GM20000 (cell line): ENCODE measurements around the gene ZDHHC7.

ENCODE experiments used
- DNase-seq: peaks from one replicate; pipeline ENCODE4 v3.0.0; 2012; ENCODE audit warnings: low spot score
- TF ChIP-seq, protein P1 (sequence below): IDR thresholded peaks from 2 replicates; pipeline ENCODE4 v1.5.1; 2012; ENCODE audit warnings: mild to moderate bottlenecking, control low read depth; ENCODE audit errors: extremely low read depth, missing control alignments

The ZDHHC7 gene

DNA sequence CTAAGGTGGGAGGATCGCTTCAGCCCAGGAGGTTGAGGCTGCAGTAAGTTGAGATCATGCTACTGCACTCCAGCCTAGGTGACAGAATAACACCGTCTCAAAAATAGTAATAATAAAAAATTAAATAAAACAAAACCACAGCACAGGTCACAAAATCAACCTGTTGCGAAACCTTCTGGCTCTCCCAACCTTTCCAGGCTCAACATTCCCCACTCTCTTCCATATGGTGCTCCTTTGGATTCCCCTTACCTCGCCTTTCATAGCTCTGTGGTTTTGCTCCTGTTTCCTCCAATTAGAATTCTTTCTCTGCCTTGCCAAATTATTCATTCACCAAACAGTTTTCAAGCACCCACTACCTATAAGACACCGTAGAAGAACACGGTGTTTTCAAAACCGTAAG, 4.7 kb downstream of the ZDHHC7 start:
- TF ChIP-seq, protein P1, sequence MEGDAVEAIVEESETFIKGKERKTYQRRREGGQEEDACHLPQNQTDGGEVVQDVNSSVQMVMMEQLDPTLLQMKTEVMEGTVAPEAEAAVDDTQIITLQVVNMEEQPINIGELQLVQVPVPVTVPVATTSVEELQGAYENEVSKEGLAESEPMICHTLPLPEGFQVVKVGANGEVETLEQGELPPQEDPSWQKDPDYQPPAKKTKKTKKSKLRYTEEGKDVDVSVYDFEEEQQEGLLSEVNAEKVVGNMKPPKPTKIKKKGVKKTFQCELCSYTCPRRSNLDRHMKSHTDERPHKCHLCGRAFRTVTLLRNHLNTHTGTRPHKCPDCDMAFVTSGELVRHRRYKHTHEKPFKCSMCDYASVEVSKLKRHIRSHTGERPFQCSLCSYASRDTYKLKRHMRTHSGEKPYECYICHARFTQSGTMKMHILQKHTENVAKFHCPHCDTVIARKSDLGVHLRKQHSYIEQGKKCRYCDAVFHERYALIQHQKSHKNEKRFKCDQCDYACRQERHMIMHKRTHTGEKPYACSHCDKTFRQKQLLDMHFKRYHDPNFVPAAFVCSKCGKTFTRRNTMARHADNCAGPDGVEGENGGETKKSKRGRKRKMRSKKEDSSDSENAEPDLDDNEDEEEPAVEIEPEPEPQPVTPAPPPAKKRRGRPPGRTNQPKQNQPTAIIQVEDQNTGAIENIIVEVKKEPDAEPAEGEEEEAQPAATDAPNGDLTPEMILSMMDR, result no peak
- no peak for DNase-seq

DNA sequence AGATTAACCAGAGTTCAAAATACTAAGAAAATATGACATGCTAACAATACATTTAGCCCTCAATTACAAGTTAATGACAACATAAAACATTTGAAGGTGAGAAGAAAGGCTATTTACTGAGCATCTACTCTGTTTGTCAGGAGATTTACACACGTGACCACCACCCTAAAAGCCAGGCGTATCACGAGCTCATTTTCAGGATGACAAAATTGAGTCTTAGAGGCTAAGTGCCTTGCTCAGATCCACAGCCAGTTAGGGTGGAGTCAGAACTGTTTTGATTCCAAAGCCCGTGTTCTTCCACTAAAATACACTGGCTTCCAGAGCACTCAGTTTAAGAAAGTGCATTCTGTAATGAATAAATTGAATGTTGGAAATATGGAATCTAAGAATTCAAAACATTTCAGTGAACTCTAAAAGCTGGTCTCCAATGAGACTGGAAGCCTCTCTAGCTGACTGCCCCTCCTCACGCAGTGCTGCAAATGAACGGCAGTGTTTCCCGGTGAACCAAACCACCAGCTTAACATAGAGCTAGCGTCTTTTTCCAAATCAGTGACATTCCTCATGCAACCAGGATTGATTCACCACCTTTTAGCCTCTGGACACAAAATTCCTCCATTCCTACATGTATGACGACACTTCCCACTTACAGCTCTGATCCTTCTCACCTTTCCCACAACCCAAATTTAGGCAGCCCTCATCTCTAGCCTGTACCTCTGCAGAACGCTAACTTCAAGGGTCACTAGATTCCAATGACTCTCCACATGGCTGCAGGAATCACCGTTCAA, 5.9 kb downstream of the ZDHHC7 start:
- TF ChIP-seq, protein P1, result no peak
- DNase-seq, result no peak

DNA sequence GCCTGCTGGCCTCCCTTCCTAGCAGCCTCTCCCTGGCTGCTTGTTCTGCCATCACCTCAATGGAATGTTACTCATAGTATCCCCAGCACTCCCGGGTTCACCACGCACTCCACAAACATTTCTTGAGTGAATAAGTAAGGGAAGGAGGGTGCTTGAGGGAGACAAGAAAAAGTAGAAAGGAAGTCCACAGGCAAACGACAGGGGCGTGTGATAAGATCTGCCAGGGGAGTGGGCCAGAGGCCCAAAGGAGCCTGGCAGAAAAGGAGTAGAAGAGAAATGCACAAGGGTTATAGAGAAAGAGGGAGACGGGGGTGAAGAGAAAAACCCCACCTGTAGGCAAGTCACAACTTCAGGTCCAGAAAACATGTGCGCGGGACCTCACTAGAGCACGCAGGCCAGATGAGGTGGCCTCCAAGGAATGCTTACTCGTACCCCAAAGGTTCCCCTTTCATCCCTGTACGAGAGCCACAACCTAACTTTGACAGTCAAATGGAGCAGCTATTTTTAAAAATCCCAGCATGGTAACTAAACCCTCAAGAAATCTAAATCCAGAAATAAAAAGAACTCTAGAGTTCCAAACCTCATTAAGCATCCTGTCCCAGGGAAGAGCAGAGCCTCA, 6.6 kb downstream of the ZDHHC7 start:
- TF ChIP-seq, protein P1, result no peak
- no peak for DNase-seq

DNA sequence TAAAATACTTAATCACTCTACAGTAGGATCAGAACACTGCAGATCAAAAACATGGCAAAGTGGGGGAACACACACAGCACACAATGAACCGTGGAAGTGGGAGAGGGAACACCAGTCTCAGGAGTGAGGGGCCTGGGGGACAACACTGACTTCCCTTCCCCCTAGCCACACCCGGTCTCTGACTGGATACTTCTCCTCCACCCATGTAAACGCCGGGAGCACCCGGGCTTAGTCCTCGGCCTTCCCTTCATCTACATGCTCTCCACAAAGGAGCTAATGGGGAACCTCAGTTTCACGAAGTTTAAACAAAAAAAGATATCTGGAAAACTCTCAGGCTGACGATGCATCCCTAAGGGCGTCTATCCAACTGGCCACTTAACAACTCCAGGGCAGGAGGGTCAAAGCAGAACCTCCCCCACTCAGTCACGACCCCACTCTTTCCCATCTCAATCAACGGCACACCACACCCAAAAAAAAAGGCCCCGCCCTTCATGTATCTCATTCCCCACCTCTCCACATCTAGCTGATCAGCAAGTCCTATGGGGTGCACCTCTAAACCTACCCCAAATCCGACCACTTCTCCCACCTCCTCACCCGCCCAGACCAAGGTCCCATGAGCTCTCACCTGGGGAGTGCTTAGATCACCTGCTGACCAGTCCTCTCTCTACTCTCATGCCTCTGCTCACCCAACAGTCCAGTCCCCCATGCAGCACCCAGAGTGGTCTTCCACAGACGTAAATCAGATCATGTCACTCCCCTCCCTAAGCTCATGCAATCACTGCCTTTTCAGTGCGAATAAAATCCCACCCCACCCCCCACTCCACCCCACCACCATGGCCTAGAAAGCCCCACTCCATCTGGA, 7.4 kb downstream of the ZDHHC7 start:
- TF ChIP-seq, protein P1, result no peak
- DNase-seq, result no peak

DNA sequence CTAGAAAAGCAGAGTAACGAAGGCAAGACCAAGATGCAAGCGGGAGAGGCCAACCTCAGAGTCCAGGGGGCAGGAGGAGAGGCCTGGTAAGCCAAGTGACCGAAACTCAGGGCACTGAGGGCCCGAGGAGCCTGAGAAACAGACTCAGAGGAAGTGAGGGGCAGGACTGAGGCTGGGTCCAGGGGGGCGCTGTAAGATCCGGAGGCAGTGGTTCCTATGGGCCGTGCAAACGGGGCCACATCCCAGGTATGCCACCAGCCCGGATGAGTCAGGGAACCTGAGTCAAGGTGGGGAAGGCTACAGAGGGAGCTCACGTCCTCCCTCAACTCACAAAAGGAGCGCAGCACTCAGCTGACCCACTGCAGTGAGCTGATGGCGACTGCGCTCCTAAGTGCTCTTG, 8.3 kb downstream of the ZDHHC7 start:
- DNase-seq, result no peak
- TF ChIP-seq, protein P1, result no peak

DNA sequence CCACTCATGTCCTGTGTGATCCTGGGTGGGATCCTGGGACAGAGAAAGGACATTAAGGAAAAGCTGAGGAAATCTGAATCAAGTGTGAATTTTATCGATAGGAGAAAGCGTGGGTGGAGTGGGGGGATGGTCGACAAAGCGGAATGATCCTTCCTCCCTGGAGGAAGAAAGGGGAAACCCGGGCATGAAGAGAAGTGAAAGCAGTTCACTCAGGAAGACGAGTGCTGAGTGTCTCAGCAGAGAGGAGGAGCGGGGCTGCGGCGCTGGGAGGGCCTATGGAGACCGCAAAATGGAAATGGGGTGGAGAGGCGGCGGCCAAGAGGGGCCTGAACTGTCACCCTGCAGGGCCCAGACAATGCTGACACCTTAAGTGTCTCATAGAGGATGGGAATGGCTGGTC, 8.7 kb downstream of the ZDHHC7 start:
- no peak for DNase-seq
- TF ChIP-seq, protein P1, result no peak

DNA sequence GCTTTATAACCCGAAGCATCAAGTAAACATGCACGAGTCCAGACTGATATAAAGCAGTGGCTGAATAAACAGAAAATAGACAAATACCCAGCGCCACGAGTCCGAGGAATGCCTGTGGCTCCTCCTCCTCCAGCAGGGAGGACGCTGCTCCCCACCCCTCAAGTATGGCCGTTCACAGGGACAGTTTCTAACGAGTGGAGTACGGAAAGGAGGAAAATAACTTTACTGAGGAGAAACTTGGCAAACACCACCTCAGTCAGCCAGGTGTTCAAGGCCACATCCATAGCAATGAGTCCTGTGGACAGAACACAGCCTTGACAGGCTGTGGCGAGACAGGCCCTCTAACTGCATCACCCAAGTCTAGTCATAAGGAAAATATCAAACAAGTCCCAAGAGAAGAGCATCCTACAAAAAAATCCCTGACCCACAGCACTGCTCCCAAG, 9.2 kb downstream of the ZDHHC7 start:
- no peak for DNase-seq
- TF ChIP-seq, protein P1, result no peak
